Hematopoietic multipotent progenitor cell treated with erythropoietin and hydrocortisone succinate and interleukin-3 and kit ligand, for 15 days (in vitro differentiated cells): Measurements from ENCODE around the gene C12orf57.
"Not testable (repeated sequence)": the region's sequence is repeated elsewhere in the genome, so short reads cannot be mapped to it uniquely, and the experiment has no call there.

ENCODE experiments used
- DNase-seq: peaks from one replicate; pipeline ENCODE4 v3.0.0-alpha.2; 2015; ENCODE audit warnings: low spot score

C12orf57 gene, protein sequence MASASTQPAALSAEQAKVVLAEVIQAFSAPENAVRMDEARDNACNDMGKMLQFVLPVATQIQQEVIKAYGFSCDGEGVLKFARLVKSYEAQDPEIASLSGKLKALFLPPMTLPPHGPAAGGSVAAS

DNA sequence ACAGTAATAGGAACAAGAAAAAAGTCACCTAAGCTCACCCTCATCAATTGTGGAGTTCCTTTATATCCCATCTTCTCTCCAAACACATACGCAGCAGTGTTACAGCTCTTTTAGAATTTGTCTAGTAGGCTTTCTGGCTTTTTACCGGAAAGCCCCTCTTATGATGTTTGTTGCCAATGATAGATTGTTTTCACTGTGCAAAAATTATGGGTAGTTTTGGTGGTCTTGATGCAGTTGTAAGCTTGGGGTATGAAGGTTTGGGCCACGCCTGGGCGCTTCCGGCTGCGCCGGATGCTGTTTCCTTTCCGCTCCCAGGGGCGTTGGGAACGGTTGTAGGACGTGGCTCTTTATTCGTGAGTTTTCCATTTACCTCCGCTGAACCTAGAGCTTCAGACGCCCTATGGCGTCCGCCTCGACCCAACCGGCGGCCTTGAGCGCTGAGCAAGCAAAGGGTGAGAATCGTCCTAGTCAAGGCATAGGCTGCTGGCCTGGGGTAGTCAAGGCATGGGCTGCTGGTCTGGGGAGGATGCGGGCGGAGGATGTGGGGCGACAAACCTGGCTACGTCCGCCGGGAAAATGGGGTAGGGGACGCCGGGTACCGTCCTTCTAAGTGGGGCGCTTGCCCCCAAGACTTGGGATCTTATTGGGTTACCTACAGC lies at the start of gene C12orf57, which contains the start of gene RNU7-1:
TSS of gene C12orf57 (plus strand) at position 301 of the 659 bp plus-strand sequence. CDS start at position 401, 100 bp downstream.
TSS of gene RNU7-1 (plus strand) at position 95 of the 659 bp plus-strand sequence.
- peak; percentile 84 for DNase-seq

DNA sequence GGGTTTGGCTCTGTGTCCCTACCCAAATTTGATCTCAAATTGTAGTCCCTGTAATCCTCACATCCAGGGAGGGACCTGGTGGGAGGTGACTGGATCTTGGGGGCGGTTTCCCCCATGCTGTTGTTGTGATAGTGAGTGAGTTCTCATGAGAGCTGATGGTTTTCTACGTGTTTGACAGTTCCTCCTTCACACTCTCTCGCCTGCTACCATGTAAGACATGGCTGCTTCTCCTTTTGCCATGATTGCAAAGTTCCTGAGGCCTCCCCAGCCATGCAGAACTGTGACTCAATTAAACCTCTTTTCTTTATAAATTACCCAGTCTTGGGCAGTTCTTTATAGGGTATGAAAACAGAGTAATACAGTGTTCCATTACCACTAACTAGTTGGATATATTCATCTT lies 49.5 kb upstream of the C12orf57 start:
- DNase-seq = no peak

DNA sequence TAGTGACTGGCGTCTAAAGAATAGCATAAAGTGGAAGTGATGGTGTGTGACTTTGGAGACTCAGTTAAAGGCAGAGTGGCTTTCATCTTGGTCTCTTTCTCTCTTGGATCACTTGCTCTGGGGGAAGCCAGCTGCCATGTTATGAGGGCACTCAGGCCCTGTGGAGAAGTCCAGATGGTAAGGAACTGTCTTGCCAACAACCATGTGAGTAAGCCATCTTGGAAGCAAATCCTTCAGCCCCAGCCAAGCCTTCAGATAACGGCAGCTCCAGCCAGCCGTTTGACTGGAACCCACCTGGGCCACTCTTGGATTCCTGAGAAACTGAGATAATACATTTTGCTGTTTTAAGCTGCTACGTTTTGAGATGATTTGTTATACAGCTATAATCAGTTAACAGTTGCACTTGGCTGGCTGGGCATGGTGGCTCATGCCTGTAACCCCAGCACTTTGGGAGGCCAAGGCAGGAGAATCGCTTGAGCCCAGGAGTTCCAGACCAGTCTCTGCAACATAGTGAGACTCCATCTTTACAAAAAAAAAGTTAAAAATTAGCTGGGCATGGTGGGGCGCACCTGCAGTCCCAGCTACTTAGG lies 46.9 kb upstream of the C12orf57 start:
- DNase-seq = no peak

DNA sequence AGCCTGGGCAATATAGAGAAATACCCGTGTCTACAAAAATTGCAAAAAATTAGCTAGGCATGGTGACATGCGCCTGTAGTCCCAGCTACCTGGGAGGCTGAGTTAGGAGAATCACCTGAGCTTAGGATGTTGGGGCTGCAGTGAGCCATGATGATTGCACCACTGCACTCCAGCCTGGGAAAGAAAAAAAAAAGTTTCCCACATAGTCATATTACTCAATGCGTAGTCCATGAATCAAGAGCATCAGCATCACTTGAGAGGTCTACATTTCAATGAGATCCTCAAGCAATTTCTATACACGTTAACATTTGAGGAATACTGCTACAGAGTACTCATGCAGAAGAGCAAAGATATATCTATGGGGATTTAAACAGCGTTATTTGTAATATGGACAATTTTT lies 44.4 kb upstream of the C12orf57 start:
- DNase-seq = no peak

DNA sequence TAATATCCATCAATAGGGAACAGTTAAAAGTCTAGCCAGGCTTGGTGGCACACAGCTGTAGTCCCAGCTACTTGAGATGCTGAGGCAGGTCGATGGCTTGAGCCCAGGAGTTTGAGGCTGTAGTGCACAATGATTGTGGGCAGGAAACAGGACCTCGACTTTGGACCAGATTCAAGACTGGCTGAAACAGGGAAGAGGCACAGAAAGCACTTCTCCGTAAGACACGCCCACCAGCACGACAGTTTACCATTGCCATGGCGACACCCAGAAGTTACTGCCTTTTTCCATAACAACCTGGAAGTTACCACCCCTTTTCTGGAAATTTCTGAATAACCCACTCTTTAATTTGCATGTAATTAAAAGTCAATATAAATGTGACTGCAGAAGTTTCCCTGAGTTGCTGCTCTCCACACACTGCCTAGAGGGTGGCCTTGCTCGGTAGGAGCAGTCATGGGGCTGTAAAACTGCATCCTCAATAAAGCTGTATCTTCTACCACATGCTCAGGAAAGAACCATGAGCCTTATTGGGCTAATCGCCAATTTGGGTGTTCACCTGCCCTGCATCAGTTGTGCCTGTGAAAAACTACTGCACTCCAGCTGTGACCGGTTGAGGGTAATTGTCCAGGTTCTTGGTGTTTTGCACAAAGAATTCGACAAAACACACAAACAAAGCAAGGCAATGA lies 43.8 kb upstream of the C12orf57 start:
- DNase-seq = peak; percentile 39

DNA sequence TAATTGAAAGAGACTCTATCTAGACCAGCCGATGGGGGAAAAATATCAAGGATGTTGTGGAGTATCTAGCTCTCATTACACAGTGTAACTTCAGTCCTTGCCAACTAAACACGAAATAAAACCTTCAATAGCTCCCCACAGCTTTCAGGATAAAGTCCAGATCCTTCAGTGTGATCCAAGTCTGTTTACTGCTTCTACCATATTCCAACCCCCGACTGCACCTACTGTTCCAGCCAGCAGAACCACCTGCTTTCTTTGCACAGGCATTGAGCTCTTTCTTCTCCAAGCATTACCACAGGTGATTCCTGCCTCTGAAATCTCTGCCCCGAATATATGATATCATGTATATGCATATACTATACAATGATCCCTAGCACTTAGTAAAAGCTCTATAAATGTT lies 41.4 kb upstream of the C12orf57 start:
- DNase-seq = no peak

DNA sequence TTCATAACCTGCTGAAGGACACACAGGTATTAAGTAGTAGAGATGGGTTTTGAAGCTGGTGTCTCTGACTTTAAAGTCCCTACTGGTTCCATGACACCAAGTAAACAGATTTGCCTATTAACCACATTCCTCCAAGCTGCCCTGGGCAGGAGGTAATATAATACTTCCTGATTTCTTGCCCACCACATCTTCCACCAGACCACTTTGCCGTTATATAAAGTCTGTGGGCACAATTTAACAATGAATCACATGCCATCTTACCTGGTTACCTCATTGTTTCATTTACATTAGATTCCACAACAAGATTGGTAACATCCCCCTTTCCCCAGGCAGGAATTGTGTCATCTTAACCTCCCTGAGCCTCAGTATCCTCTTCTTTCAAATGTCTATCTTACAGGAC lies 40.1 kb upstream of the C12orf57 start:
- no peak for DNase-seq

DNA sequence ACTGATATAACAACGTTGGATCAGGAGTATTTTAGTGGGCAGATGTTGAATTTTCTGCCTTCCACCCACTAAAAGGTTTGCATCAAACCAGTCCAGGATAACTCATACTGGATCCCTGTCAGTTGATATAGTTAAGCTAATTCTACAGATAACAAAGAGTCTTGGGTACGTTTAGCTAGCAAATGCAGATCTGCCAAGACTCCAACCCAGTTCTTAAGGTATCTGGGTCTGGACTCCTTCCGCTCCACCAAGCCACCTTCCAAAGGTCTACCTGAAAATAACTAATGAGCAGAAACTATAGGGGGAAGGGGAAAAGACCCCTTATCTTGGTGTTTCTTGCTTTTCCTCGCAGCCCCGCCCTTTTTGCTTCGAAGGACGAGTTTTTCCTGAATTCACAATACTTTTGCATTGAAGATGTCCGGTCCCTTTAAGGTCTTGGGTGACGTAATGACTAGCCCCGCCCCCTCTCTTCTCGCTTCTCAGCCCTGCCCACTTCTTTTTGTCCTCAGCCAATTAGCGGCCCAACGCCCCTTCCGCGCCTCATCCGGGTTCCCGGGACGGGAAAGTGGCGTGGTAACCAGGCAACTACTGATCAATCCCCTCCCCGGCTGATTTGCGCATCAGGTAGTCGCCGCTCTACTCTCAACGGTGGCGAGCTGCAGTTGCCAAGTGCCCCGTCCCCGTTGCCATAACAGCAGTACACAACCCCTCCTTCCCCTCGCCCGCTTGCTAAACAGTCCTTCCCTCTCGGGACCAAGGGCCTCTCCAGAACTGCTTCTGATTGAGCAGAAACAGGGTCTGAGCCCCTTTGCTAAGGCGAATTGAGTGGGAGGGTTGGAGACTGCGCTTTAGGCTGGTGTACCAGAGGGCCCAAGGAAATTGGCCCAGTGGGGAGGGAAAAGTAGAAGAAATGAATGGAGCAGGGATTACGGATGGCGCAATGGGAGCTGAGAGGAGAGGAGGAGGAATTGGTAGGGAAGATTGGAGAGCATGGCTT lies 39.2 kb upstream of the C12orf57 start, which contains the start of gene LRRC23:
TSS of gene LRRC23 (plus strand) at position 543 of the 997 bp plus-strand sequence. CDS start 812 bp downstream, outside the sequence.
- DNase-seq = peak; percentile 97

DNA sequence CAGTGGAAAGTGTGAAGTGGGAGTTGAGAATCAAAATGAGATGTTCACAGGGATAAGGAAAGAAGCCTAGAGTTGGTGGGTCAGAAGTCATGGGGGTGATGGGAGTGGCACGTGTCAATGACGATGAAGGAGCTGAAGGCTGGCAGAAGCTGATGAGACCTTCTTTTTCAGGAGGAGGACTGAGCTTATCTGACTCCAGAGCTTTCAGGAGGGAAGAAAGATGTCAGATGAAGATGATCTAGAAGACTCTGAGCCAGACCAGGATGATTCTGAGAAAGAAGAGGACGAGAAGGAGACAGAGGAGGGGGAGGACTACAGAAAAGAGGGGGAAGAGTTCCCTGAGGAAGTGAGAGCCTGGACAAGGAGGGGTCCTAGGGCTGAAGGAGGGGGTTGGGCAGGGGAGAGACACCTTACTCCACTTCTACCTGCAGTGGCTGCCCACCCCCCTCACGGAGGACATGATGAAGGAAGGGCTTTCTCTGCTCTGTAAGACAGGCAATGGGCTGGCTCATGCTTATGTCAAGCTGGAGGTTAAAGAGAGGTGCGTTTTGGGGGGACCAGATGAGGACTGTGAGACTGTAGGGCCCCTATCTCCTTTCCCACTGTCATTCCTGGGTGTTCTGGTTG lies 38.3 kb upstream of the C12orf57 start:
- DNase-seq = no peak

DNA sequence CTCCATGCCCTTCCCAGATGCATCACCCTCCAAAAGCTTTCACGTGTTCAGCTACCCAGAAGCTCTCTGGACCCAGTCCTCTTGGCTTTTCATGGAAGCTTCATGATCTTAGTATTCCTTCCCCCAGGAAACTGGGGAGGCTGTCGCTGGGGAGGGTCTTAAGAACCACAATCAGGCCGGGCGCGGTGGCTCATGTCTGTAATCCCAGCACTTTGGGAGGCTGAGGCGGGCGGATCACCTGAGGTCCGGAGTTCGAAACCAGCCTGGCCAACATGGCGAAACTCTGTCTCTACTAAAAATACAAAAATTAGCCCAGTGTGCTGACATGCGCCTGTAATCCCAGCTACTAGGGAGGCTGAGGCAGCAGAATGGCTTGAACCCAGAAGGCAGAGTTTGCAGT lies 35.7 kb upstream of the C12orf57 start:
- DNase-seq = not testable (repeated sequence)

DNA sequence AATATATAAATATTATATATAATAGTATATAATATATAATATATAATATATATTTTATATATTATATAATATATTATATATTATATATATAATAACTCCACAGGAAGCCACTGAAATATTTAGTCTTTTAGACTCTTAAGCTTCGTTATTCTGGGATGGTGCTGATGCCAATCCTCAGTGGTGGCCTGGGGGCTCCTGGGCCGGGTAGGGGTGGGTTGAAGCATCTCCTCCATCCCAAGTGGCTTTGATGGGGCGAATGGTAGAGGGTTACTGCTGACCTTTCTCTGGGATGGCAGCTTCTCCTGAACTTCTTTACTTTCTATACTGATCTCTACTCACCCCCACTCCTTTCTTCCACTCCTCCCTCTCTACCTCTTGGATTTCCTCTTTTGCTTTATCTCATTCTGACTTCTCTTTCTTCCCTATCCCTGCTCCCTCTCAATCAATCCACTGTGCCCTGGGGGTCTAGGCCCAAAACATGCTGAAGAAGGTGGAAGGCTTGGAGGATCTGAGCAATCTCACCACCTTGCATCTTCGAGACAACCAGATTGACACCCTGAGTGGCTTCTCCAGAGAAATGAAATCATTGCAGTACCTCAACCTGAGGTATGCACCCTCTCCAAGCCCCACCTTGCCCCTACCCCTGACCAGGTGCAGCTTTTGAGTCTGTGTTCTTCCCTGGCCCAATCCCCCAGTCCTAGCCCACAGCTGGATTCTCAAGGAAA lies 34.2 kb upstream of the C12orf57 start:
- no peak for DNase-seq

DNA sequence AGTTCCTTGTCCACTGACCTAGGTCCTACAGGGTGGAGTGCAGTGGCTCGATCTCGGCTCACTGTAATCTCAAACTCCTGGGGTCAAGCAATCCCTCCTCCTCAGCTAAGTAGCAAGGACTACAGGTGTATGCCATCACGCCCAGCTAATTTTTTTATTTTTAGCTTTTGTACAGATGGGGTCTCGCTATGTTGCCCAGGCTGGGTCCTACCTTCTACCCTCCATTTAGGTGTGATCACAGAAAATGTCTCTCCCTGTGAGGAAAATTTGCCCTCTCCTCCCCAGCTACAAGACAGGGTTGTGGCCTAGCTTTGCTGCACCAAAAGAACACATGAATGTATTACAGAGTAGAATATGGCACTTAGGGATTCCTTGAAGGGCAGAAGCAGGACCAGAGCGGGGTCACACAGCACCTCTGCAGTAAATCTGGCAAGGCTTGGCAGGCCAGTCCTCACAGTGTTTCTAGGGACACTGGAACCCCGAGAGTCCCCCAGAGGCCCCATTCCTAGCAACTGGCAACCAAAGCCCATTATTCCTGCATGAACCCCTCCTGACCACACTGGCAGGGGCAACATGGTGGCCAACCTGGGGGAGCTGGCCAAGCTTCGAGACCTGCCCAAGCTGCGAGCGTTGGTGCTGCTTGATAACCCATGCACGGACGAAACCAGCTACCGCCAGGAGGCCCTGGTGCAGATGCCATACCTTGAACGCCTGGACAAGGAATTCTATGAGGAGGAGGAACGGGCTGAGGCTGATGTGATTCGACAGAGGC lies 31.5 kb upstream of the C12orf57 start:
- DNase-seq = no peak

DNA sequence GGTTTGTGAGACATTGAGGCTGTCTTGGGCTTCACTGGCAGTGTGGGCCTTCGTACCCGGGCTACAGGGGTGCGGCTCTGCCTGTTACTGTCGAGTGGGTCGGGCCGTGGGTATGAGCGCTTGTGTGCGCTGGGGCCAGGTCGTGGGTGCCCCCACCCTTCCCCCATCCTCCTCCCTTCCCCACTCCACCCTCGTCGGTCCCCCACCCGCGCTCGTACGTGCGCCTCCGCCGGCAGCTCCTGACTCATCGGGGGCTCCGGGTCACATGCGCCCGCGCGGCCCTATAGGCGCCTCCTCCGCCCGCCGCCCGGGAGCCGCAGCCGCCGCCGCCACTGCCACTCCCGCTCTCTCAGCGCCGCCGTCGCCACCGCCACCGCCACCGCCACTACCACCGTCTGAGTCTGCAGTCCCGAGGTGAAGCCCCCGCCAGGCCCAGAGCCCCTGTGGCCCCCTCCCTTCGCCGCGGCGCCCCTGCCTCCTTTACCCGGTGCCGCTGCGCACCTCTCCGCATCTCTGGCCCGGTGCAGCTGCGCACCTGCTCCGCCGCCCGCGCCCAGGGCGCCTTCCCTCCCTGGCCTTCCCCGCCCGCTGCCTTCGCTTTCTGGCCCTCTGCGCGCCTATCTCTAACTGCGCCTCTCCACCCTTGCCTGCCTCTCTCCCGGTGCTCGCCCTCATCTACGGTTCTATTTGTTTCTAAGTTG lies 29.4 kb upstream of the C12orf57 start, which contains the start of gene ENO2:
TSS of gene ENO2 (plus strand) at position 335 of the 701 bp plus-strand sequence. CDS start 1,253 bp downstream, outside the sequence.
- peak; percentile 62 for DNase-seq

DNA sequence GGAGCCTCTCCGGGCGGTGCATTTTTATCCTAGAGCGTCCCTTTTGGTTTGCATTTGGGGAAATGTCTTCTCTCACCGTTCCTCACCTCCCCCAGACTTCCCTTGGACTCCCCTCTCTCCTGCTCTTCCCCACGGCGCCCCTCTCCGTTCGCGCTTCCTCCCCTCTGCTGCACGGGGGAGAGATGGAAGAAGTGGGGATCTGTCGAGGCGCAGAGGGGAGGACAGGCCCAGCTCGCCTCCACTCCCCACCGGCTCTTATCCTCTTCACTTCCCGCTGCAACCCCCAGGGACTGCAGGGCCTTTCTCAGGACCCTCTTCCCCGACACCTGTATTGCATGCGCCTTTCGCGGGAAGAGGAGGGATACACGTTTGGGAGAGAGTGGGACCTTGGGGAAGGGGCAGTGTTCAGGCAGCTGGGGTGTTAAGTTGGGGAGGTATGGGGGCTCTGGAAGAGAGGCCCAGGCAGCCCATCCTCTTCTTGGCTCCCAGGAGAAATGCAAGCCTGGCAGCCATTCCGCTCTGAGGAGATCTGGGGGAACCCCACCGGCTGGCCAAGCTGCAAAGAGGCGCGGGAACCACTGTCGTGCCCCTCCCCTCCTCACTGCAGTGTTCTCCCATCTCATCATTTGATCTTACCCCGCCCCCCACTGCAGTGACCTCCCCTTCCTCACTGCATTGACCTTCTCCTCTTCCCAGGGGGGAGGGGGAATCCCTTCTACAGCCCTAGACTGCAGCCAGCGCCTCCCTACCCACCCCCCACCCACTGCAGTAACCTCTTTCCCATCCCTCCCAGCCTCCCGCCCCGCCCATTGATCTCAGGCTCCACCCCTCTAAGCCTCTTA lies 28.7 kb upstream of the C12orf57 start:
- no peak for DNase-seq

DNA sequence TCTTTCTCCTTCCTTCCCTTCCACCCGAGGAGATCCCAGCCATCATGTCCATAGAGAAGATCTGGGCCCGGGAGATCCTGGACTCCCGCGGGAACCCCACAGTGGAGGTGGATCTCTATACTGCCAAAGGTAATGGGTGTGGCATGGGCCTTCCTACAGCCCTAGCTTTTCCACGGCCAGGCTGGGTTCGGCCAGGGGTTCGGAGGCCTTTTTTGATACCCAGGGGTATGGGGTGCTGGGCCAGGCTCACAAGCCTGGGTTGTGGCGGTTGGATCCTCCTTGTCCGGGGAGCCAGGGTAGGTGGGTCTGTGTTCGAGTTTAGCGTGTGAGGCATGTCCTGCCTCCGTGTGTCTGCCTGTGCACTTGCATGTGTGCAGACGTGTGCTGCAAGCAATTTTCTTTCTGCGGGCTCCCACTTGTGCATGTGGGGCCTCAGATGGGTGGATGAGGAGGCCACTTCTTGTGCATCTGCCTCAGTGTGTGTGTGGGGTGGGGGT lies 28.0 kb upstream of the C12orf57 start:
- no peak for DNase-seq

DNA sequence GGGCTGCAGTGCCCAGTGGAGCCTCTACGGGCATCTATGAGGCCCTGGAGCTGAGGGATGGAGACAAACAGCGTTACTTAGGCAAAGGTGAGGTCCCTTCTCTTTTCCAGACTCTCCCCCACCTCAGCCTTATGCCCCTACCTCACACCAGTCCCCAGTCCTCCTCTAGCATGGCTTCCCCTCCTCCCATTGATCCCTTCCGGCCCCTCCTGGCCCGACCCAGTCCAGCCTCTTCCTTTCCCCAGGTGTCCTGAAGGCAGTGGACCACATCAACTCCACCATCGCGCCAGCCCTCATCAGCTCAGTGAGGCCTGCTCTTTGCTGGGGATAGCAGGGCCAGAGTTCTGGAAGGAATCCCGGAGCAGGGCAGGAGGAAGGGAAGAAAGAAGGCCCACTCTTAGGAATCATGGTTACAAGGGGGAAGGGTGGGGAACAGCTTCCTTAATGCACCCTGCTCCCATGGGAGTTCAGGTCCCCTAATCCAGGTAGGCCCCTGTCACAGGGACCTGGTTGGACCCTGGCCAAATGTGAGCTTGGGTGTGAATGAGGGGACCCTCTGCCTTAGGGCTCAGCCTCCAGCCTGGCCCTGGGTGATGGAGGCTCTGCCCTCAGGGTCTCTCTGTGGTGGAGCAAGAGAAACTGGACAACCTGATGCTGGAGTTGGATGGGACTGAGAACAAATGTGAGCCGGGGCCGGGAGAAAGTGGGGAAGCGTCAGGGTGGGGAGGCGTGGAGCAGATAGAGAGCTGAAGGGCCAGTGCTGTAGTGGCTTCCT lies 27.2 kb upstream of the C12orf57 start:
- DNase-seq = no peak
